Heart left ventricle (tissue), 13 donors: ENCODE data around the gene XPO6.

Experiments
- POLR2A ChIP-seq, 2 donors: fragments of 450-650 bp; IDR thresholded peaks; one replicate each; pipeline ENCODE4 v1.6.1; 2017; ENCODE audit warnings: antibody characterized with exemption in 2 of 2, mild to moderate bottlenecking in 2 of 2, moderate library complexity in 2 of 2
- TF ChIP-seq, protein P1 (sequence below), 12 donors: fragments of 200-600 bp; sonication (generic) in 4 of 12; IDR thresholded peaks; one replicate each; pipeline versions ENCODE4 v1.5.0 to v1.8.0; 2018 to 2022; ENCODE audit warnings: antibody characterized with exemption in 12 of 12, mild to moderate bottlenecking in 5 of 12
- donor health status: ischemic (EF 13 %, LVEDD 7.1; RV severe dilation, severe dysfunction).
- donor health status: DM: no; HTN: yes; CAD: no.
- donor health status: DM: no; HTN: no; CAD: no.
- donor health status: ischemic (EF 25% LVEDD 6.9; RV normal size, moderate dysfunction).
- donor health status: ischemic (EF 25% LVEDD 5.7; RV mildly dilated, moderate dysfunction).
- donor health status: ischemic (EF 35%, LVEDD 5.7; RV mildly dilated, moderate dysfunction).
- donor health status: nonischemic (EF 11% LVEDD 7.7; RV severe dilation, severe dysfunction).
- donor health status: DM: yes; HTN: yes; CAD: no.
- donor health status: PGD.
- donor health status: ischemic (EF 29% LVEDD 5.4; RV normal size, mild dysfunction).
- donor health status: nonischemic (EF 23%, LVEDD 6.1; RV moderate dilation, normal function).

GRCh38 chr16:28100810-28101532, 110.8 kb downstream of the XPO6 start:
- TF ChIP-seq, protein P1, sequence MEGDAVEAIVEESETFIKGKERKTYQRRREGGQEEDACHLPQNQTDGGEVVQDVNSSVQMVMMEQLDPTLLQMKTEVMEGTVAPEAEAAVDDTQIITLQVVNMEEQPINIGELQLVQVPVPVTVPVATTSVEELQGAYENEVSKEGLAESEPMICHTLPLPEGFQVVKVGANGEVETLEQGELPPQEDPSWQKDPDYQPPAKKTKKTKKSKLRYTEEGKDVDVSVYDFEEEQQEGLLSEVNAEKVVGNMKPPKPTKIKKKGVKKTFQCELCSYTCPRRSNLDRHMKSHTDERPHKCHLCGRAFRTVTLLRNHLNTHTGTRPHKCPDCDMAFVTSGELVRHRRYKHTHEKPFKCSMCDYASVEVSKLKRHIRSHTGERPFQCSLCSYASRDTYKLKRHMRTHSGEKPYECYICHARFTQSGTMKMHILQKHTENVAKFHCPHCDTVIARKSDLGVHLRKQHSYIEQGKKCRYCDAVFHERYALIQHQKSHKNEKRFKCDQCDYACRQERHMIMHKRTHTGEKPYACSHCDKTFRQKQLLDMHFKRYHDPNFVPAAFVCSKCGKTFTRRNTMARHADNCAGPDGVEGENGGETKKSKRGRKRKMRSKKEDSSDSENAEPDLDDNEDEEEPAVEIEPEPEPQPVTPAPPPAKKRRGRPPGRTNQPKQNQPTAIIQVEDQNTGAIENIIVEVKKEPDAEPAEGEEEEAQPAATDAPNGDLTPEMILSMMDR (IDR thresholded peaks at IDR 0.05) = no peak
- no peak for TF ChIP-seq POLR2A (IDR thresholded peaks at IDR 0.05)
